Fibroblast of skin of abdomen (primary cell): ENCODE results near the gene SMG9.

Experiments
- DNase-seq: peaks from one replicate; pipeline ENCODE4 v3.0.0-alpha.2; 2013

Gene SMG9

DNA sequence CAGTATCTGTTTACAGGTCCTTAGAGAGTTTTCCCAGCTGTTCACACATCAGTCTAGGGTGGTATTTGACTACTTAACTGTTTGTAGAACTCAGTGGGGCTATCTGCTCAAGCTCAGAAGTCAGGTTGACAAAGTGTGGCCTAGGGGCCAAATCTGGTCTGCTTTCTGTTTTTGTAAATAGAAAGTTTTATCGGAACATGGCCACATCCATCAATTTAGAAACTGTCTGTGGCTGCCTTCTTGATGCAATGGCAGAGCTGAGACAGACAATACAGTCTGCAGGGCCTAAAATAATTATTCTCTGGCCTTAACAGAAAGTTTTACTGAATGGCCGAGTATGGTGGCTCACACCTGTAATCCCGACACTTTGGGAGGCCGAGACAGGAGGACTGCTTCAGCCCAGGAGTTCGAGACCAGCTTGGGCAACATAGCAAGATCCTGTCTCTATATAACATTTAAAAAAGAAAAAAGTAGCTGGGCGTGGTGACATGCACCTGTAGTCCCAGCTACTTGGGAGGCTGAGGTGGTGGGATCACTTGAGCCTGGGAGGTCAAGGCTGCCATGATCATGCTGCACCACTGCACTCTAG lies 2.4 kb downstream of the SMG9 start:
- DNase-seq: no peak

DNA sequence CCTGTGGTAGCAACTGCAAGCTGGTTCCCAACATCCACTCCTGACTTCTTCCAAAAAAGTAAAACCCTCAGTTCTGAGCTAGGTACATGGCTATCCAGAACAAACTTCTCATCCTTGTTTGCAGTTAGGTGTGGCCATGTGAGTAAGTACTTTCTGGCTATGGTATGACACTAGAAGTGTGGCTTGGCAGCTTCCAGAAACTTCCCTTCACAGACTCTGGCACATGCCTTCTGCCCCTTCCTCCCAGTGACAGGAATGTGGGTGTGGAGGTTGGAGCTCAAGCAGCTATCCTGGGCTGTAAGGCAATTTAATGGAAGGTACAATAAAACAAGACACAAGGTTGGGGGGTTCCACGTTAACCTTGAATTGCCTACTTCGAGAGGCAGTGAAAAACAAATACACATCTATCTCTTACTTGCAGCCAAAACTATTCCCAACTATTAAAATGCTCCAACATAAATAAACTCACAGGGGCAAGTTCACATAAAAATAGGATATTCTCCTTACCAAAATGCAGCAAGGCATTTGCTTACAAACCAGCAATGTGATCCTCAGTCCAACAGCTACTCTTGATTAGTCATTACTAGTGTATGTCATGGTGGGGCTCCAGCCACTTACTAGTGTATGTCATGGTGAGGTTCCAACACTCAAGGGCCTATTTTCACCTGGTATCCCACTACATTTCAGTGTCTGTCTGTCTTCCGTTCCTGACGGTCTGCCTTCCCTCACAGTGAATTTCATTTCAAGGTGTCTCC lies 3.1 kb downstream of the SMG9 start:
- no peak for DNase-seq

DNA sequence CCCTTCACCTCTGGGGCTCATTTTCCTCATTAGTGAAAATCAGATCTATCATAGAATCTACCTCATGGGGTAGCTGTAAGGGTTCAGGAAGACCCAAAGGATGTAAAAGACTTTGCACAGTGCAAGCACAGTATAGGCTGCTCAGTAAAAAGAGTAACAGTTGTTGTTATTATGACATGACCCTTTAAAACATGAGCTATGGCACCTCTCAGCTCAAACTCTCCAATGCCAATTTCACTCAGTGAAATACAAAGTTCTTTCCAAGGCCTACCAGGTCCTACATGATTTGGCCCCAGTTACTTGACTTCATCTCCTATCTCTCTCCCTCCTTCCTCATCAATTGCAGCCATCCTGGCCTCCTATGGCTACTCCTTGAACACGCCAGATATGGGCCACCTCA lies 4.9 kb downstream of the SMG9 start:
- DNase-seq: no peak

DNA sequence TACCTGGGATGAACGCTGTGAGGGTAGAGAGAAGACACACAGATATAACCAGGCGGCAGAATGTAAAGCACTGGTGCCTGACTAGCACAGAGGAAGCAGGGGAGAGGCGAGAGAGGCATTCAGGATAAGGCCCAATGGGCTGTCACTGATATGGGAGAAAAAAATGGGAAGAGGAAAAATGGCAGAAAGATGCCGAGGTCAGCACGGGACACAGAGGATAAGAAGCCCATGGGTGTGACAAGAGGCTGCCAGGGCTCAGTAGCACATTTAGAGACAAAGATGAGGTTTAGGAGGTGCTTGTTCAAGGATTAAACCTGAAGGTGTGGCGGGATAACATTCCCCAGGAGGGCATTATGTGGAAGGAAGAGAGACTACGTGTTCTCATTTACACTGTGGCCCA lies 5.6 kb downstream of the SMG9 start:
- DNase-seq: no peak

DNA sequence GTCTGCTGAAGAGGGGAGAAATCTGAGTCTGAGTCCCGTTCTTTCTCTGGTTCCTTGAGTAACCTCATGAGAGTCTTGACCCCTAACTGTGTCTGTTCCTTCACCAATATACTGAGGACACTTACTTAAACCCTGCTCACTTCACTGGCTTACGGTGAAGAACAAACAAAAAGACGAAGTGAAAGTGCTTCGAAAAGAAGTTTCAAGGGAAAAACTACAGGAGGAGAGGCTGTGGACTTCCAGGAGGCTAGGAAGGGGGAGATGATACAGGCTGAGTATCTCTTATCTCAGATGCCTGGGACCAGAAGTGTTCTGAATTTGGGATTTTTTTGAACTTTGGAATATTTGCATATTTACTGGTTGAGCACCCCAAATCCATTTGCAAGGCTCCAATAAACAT lies 6.1 kb downstream of the SMG9 start:
- DNase-seq: no peak

DNA sequence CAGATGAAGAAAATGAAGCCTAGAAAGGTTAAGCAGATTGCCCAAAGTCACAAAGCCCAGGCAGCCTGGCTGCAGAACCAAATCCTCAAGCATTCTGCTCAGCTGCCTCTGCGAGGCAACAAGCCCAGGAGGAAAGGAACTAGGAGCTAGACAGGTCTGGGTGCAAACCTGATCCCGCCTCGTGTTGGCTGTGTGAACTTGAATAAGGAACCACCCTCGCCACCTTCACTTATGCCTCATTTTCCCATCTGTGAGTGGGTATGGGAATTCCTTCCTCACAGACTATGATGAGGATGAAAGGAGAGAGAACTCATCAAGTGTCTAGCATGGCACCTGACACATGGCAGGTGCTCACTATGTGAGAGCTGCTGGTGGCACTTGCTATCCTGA lies 6.6 kb downstream of the SMG9 start:
- DNase-seq: no peak

DNA sequence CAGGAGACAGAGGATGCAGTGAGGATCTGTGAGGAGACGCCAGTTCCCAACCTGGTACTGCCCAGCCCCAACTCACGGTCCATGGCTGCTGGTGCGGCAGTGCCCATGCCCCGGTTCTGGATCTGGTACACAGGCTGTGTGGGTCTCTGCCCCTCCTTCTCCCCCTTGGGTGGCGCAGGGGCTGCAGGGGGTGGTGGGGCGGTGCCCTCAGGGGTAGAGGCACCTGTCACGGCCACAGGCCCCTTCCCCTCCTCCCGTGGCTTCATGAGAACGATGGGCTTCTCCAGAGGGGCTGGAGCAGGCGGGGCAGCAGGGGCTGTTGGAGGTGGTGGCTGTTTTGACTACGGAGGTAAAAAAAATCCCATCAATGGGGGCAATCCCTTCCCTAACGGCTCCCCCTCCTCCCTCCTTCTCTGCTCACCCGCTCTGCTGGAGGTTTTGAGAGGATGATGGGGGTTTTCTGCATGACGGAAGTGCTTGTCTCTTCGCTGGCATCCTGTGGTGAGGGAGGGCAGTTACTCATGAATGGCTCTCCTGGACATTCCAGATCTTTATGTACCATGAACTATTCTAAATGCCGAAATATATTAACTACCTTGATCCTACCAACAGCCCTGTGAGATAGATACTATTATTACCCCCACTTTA lies 7.1 kb downstream of the SMG9 start:
- no peak for DNase-seq

DNA sequence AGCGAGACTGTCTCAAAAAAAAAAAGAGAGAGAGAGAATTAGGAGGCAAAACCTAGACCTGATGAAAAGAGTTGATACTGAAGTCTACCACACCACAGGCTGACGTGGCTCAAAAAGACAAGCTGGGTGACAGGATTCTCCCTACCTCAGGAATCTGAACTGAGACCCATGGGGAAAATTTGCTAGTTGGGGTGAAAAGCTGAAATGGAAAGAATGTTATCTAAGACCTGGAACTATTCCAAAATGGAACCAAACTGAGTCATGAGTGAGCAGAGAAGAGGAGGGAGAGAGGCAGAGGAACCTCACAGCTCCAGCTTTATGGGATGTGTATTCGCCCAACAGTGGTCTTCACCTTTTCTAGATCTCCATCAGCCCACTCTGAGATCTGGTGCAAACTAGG lies 11.7 kb downstream of the SMG9 start:
- DNase-seq: peak; percentile 76

DNA sequence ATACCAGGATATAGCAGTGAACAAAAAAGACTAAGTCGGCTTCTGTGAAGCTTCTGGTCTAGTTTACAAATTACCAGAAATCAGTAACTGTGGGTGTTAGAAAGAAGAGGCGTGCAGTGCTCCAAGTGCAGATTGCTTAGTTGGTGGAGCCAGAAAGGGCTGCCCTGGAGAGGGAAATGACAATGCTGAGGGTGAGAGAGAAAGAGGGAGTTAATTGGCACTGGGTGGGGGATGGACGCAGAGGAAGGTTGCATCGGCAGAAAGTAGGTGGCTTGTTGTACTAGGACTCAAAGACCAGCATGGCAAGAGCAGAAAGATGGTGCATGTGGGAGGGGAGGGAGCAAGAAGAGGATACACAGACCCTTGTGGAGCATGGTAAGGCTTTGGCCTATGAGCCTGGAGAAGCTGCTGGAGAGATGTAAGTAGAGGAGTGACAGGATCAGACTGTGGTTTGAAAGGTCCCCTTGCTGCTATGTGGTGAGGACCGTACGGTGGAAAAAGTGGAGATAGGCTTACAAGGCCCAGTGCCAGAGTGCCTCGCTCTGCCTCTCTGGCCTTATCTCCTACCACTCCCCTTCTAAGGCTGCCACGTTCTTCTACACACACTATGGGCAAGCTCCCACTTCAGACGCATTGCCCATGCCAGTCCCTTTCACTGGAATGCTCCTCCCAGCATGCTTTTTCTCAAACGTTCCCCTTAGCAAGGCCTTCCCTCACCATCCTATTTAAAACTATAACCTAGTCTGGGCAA lies 13.5 kb downstream of the SMG9 start:
- DNase-seq: no peak

DNA sequence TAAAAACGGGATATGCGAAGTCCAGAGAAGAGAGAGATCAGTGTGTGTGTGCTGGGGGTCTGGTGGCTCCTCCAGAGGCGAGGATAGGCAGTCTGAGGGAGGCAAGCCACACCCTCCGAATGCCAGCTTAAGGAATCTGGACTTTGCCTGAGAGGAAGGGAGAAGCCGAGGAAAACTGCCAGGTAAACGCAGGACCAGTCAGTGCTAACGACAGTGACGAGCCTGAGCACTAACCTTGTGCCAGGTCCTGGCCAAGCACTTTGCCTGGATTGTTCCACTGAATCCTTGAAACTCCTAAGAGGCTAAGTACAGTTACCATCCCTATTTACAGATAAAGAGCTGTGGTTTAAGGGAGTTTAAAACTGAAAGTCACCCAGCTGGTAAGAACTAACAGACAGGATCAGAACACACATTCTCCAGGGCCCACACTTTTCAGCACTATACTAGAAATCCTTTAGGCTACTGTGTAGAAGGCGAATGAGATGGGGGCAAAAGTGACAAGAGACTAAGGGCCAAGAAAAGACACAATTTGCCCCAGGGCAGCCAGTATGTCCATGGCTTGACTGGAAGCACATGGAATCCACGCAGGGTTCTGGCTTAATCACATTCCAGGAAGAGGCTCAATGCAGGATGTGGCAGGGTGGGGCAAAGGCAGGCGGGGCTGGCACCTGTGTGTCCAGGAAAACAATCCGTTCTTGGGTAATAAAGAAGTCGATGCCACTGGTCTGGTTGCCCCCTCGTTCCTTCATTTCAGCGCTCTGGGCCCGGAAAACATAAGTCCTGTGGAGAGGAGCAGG lies 15.1 kb downstream of the SMG9 start:
- no peak for DNase-seq

DNA sequence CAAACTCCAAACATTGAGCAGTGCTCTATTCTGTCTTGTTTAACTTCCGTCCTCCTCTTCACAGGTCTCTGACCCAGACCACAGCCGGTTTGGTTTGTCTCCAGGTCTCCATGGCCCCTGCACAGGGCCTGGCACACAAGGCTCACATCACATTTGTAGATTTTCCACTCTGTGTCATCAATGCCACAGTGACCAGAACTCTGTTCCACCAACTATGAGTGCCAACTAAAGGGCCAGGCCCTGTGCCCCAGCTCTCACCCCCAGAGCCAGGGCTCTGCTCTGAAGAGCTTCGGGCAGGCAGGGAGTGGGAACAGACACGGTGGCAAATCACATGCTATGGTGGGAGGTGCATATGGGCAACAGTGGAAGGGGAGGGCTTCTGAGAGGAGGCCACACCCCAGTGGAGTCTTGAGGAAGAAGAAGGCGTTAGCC lies 16.0 kb downstream of the SMG9 start:
- DNase-seq: no peak

DNA sequence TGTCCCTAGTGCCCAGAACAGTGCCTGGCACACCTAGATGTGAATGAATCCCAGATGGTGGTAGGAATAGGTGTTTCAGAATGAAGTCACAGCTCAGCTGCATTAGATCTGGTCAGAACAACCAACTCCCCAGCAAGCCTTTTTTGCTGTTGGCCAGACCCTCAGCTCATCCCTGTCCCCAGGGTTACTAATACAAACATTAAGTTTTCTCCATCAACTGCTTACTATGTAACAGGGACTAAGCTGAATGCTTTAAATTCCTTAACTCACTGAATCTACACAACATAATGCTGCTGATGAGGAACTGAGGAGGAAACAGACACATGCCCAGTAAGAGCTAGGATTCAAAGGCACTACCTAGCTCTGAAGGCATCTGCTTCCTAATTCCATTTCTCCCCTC lies 18.8 kb downstream of the SMG9 start:
- DNase-seq: peak; percentile 21

DNA sequence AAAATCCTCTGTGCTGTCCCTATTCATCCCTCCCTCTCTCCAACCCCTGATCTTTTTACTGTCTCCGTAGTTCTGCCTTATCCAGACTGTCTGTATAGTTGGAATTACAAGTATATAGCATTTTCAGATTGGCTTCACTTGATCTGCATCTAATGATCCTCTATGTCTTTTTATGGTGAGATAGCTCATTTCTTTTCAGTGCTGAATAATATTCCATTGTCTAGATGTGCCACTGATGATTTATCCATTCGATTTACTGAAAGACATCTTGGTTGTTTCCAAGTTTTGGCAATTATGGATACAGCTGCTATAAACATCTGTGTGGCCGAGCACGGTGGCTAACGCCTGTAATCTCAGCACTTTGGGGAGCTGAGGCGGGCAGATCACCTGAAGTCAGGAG lies 19.7 kb downstream of the SMG9 start:
- DNase-seq: no peak

DNA sequence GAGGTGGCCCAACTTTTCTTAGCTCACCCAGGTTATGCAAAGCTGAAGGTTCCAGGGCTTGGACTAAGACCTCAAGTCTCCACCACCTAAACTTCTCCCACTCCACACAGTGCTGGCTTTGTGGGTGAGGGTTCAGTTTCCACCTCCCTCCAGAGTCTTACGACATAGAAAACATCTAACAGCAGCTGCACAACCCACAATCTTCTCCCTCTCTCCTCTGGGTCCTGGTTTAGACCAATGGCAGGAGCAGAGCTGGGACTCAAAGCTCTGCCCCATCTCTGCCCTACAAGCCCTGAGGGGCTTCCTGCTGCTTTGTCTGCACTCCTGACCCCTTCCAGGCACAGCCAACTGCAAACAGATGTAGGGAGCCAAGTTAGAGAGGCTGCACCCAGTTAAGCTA lies 22.9 kb downstream of the SMG9 start:
- DNase-seq: no peak

DNA sequence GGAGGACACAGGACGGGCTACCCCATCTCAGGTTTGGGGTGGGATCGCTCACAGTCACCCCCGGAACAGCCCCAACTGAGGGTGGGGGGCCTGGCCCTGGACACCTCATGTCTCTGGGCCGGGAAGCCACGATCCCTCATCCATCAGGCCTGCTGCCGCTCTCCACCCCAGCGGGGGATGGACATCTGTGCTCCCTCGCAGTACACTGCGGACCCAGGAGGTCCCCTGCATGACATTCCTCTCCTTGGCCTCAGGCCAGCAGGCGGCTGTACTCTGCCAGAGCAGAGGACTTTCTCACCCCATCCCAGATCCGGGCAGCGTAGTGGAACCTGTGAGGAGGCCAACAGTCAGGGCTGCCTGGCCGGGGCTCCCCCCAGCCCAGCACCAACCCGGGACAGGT lies 23.4 kb downstream of the SMG9 start:
- DNase-seq: no peak

DNA sequence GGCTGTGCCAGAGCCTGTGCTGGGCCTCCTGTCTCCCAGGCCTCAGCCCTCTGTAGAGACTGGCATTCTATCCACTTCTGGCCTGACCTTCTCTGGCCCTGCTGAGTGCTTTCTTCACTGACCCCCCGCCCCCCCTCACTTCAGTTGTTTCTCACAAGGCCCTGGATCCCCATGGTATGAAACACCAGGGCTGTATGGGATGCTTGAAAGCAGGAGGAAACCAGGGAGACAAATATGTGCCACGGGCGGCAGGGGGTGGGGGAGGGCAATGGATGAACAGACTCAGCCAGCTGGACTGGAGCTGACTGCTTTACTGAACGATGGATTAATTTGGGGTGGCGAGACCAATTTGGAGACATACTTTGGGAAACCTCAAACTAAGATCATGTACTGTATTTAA lies 24.8 kb downstream of the SMG9 start:
- DNase-seq: no peak

DNA sequence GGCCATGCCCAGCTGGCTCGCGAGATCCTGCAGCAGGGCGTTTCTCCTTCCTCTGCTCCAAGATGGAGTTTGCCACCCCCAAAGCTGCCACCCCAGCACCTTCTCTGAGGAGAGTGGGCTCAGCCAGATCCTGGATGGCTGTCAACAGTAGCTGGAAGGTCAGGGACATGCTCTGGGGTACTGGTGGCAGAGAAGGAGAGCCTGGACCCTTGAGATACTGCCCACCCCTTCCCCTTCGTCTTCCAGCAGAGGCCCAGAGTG lies 27.2 kb downstream of the SMG9 start:
- DNase-seq: no peak

DNA sequence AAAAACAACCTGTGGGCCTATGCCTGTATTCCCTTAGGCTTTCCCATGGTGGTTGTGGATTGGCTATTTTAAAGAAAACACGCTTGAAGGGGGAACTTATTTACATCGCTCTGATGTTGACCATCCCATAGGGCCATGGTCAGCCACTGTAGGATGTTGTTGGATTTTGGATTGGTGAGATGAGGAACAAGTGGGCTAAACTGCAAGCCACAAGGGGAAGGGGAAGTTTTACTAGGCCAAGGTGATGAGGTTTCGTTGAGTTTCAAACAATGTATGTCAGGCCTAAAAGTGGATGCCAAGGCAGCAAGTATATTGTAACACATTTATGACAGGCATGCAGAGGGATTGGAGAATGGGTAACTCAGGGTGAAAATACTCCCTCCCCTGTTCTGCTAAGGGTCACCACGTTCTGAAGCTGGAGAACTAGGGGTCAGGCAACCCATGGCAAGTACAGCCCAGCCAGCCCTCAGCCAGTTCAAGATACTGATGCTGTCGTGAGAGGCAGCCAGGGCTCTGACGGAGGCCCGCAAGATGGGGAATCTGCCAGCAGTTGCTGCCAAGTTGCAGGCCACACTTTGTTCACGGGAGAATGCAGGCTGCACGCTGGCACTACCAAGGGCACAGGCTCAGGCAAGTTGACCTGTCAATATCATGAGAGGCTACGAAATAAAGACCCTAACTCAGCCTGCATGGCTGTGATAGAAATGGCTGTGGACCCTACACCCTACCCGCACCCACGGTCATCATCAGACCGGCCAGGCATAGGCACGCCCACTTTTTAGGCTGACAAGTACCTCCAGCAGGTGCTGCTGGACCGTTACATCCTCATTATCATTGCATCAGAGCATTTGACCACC lies 27.8 kb downstream of the SMG9 start:
- no peak for DNase-seq

DNA sequence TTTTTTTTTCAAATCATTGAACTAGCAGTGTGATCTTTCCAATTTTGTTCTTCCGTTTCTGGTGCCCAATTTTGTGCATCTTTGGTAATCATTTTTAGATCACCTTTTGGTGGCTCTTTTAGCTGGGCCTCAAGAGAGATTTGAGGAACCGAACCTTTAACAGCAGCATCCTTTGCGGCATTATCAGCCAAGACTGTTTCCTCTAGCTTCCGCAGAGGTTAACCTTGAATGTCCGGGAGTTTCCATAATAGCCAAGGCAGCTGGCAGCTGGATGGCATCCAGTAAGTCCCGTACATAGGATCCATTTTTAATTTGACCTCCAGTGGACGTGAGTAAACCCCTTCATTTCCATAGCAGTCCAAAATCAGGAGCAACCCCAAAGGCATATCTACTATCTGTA lies 29.3 kb downstream of the SMG9 start:
- no peak for DNase-seq

DNA sequence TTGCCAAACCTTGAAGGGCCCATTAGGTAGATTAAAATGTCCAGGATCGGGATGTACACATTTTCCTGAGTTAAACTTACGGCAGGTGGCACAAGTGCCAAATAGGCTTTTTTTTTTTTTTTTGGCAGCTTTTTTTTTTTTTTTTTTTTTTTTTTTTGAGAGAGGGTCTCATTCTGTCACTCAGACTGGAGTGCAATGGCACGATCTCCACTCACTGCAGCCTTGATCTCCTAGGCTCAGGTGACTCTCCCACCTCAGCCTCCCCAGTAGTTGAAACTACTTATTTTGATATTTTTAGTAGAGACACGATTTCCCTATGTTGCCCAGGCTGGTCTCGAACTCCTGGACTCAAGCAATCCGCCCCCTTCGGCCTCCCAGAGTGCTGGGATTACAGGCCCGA lies 29.9 kb downstream of the SMG9 start:
- no peak for DNase-seq

DNA sequence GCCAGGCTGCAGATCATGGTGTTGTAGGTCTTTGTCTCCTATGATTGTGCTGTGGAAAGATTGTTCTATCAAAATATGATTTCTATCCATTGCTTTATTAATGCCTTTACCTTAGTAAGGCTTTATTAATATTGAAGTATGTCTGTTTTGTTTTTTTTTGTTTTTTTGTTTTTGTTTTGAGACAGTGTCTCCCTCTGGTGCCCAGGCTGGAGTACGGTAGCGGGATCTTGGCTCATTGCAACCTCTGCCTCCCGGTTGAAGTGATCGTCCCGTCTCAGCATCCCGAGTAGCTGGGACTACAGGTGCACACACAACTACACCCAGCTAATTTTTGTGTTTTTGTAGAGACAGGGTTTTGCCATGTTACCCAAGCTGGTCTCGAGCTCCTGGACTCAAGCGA lies 31.2 kb downstream of the SMG9 start:
- no peak for DNase-seq

DNA sequence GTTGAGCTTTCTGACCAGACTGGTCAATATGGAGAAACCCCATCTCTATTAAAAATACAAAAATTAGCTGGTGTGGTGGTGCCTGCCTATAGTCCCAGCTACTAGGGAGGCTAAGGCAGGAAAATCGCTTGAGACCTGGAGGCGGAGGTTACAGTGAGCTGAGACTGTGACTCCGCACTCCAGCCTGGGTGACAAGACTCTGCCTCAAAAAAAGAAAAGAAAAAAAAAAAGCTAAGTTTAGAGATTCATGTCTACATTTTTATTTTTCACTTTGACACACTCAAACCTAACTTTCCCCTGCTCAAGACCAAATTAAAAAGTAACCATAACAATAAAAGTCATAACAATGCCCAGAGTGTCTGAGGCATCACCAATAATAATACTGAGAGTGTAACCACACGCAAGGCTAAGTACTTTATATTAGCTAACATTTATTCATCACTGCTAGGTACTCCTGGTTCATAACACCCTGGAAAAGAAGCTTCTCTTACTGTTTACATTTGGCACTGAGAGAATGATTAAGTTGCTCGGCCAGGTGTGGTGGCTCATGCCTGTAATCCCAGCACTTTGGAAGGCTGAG lies 33.2 kb downstream of the SMG9 start:
- no peak for DNase-seq
